Lower leg skin (tissue), 4 donors: ENCODE measurements around the gene PCDHGA7. TPM values are rescaled to one million over a fixed set of nuclear protein-coding genes. Genes with fewer than 3 reads are reported as not detected.
"Not testable (repeated sequence)": the region's sequence is repeated elsewhere in the genome, so short reads cannot be mapped to it uniquely, and the experiment has no call there.

ENCODE experiments used
- DNase-seq, 2 donors: peaks; one replicate each; pipeline ENCODE4 v3.0.0-alpha.2; 2019; ENCODE audit warnings: low spot score in 2 of 2
- H3K4me3 ChIP-seq: fragments of 200-600 bp; sonication (generic); 2 replicates; pipeline ENCODE4 v1.5.1; 2017; ENCODE audit warnings: mild to moderate bottlenecking, low read depth; ENCODE audit not compliant: poor library complexity, severe bottlenecking
- POLR2A ChIP-seq, 2 donors: fragments of 450-650 bp; IDR thresholded peaks; one replicate each; pipeline ENCODE4 v1.6.1; 2016 to 2017; ENCODE audit warnings: antibody characterized with exemption in 2 of 2, mild to moderate bottlenecking in 1 of 2, moderate library complexity in 1 of 2
- WGBS, 2 donors: methylation state at CpG; one replicate each; pipeline ENCODE4 v1.1.5; 2018; 5-methylcytosine and 5-hydroxymethylcytosine counted together
- intact Hi-C: fragments of 100-400 bp; cut with DNase I; formaldehyde crosslinking; loops from one replicate; pipeline ENCODE4 v1.15.0; 2023; ENCODE audit warnings: low total_unique reads
- total RNA-seq, 4 donors: library from RNA; depleted of rRNA; stranded (reverse); fragments of >200 nt; gene quantifications; one replicate each; pipeline ENCODE4 v1.1.0, GENCODE V29; 2016
- TF ChIP-seq, protein P1 (sequence below), 3 donors: fragments of 450-650 bp; IDR thresholded peaks; one replicate each; pipeline ENCODE4 v1.5.1; 2016; ENCODE audit warnings: antibody characterized with exemption in 3 of 3, mild to moderate bottlenecking in 3 of 3, moderate library complexity in 2 of 3

PCDHGA7 gene
- total RNA-seq, 4 donors from 2014 or later = 2.2 to 2.5 (median 2.5) TPM

GRCh38 chr5:141388661-141389060 lies 6.1 kb downstream of the PCDHGA7 start:
- TF ChIP-seq, protein P1, sequence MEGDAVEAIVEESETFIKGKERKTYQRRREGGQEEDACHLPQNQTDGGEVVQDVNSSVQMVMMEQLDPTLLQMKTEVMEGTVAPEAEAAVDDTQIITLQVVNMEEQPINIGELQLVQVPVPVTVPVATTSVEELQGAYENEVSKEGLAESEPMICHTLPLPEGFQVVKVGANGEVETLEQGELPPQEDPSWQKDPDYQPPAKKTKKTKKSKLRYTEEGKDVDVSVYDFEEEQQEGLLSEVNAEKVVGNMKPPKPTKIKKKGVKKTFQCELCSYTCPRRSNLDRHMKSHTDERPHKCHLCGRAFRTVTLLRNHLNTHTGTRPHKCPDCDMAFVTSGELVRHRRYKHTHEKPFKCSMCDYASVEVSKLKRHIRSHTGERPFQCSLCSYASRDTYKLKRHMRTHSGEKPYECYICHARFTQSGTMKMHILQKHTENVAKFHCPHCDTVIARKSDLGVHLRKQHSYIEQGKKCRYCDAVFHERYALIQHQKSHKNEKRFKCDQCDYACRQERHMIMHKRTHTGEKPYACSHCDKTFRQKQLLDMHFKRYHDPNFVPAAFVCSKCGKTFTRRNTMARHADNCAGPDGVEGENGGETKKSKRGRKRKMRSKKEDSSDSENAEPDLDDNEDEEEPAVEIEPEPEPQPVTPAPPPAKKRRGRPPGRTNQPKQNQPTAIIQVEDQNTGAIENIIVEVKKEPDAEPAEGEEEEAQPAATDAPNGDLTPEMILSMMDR (IDR thresholded peaks at IDR 0.05) = no peak
- TF ChIP-seq POLR2A (IDR thresholded peaks at IDR 0.05) = no peak
- 46 to 51% methylated on average over 10 of the region's 10 CpGs for WGBS, 2 donors
- DNase-seq = no peak
- no peak overlapping the region for H3K4me3 ChIP-seq
- intact Hi-C loops = no loop called here

DNA sequence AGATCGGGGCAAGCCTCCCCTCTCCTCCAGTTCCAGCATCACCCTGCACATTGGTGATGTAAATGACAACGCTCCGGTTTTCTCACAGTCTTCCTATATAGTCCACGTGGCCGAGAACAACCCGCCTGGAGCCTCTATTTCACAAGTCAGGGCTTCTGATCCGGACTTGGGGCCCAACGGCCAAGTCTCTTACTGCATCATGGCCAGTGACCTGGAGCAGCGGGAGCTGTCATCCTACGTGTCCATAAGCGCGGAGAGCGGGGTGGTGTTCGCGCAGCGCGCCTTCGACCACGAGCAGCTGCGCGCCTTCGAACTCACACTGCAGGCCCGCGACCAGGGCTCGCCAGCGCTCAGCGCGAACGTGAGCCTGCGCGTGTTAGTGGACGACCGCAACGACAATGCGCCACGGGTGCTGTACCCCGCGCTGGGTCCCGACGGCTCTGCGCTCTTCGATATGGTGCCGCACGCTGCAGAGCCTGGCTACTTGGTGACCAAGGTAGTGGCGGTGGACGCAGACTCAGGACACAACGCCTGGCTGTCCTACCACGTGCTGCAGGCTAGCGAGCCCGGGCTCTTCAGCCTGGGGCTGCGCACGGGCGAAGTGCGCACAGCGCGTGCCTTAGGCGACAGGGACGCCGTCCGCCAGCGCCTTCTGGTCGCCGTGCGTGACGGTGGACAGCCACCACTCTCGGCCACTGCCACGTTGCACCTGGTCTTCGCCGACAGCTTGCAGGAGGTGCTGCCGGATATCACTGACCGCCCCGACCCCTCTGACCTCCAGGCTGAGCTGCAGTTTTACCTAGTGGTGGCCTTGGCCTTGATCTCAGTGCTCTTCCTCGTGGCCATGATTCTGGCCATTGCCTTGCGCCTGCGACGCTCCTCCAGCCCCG lies 6.9 kb downstream of the PCDHGA7 start:
- intact Hi-C loops = no loop called here
- TF ChIP-seq POLR2A (IDR thresholded peaks at IDR 0.05) = no peak
- TF ChIP-seq, protein P1 (IDR thresholded peaks at IDR 0.05) = no peak
- 35 to 39% methylated on average over 31 to 42 of the region's 77 CpGs for WGBS, 2 donors
- H3K4me3 ChIP-seq = no peak overlapping the region
- DNase-seq = peak in 1 of 2 donors; percentile 62

GRCh38 chr5:141392429-141393198 lies 10.1 kb downstream of the PCDHGA7 start, which contains the start of gene PCDHGA8:
PCDHGA8 (plus strand) TSS chr5:141392633; CDS start chr5:141392814, 181 bp downstream.
- TF ChIP-seq POLR2A (IDR thresholded peaks at IDR 0.05) = no peak
- TF ChIP-seq, protein P1 (IDR thresholded peaks at IDR 0.05) = no peak
- intact Hi-C loops = no loop called here
- no peak within 1 kb of the TSS for H3K4me3 ChIP-seq
- no peak for DNase-seq
- WGBS, 2 donors = 27 to 34% methylated on average over 38 of the region's 38 CpGs

DNA sequence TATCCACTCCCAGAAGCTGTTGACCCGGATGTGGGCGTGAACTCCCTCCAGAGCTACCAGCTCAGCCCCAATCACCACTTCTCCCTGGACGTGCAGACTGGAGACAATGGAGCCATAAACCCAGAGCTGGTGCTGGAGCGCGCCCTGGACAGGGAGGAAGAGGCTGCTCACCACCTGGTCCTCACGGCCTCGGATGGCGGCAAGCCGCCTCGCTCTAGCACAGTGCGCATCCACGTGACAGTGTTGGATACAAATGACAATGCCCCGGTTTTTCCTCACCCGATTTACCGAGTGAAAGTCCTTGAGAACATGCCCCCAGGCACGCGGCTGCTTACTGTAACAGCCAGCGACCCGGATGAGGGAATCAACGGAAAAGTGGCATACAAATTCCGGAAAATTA lies 10.7 kb downstream of the PCDHGA7 start:
- no peak overlapping the region for H3K4me3 ChIP-seq
- no peak for DNase-seq
- intact Hi-C loops = no loop called here
- TF ChIP-seq, protein P1 (IDR thresholded peaks at IDR 0.05) = no peak
- TF ChIP-seq POLR2A (IDR thresholded peaks at IDR 0.05) = no peak
- 32 to 37% methylated on average over 21 of the region's 21 CpGs for WGBS, 2 donors

GRCh38 chr5:141394401-141395187 lies 12.1 kb downstream of the PCDHGA7 start:
- intact Hi-C loops, H3K4me3 ChIP-seq, DNase-seq: not testable (repeated sequence)
- WGBS, 2 donors = 33 to 40% methylated on average over 29 to 38 of the region's 53 CpGs

DNA sequence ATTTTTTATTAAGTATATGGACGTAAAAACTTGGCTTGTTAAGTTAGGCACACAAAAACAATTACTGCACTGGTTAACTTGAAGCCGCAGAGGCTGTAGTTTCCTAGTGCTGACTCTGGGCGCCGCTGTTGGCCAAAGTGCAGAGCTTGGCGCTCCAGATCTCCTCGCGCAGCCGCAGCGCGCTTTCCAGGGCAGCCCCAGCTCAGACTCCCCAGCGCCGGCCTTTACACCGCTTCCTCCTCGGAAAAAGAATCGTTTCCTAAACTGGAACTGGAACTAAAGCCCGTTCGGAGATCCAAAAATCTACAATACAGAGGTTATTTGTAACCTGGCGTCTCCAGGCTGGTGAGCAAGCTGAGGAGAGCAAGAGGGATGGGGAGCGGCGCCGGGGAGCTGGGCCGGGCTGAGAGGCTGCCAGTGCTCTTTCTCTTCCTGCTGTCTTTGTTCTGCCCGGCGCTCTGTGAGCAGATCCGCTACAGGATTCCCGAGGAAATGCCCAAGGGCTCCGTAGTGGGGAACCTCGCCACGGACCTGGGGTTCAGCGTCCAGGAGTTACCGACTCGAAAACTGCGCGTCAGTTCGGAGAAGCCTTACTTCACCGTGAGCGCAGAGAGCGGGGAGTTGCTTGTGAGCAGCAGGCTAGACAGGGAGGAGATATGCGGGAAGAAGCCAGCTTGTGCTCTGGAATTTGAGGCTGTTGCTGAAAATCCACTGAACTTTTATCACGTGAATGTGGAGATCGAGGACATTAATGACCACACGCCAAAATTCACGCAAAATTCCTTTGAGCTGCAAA lies 15.4 kb downstream of the PCDHGA7 start, which contains the start of gene PCDHGB5:
Gene PCDHGB5 (plus strand): TSS at position 192 of the 796 bp plus-strand sequence. CDS start 181 bp downstream, at position 373.
- H3K4me3 ChIP-seq, intact Hi-C loops: not testable (repeated sequence)
- peak in 1 of 2 donors; percentile 83 for DNase-seq
- WGBS, 2 donors = 8 to 10% methylated on average over 22 to 27 of the region's 43 CpGs
